ENCODE results near the gene TNFRSF1A. TPM values are rescaled to one million over a fixed set of nuclear protein-coding genes. Genes with fewer than 3 reads are reported as not detected.

The TNFRSF1A gene
- polyA plus RNA-seq, 1 experiment, result 217 TPM

GRCh38 chr12:6328045-6328779 lies 13.7 kb downstream of the TNFRSF1A start:
- CTCF ChIA-PET, result interaction anchor here (0.7 kb wide), 1 partner anchor 160 kb away, joined by 4 read pairs; no protein-coding TSS in a partner anchor
- POLR2A ChIA-PET, result no interaction called here
- TF ChIP-seq CTCF (IDR thresholded peaks at IDR 0.05; ENCODE audit: insufficient read depth, low read depth, low read length), result no peak
- no peak overlapping the region for H3K4me3 ChIP-seq (ENCODE audit: low read depth, low read length)
- H3K27me3 ChIP-seq (ENCODE audit: control insufficient read depth, insufficient read depth, low read length), result no peaks in the 10 kb centered on the region
- H3K36me3 ChIP-seq (ENCODE audit: control insufficient read depth, insufficient read depth, low read length), result peaks cover 48% of the 10 kb centered on the region
- DNase-seq (ENCODE audit: low read depth), result no peak

GRCh38 chr12:6327229-6328041 lies 14.4 kb downstream of the TNFRSF1A start:
- no peaks in the 10 kb centered on the region for H3K27me3 ChIP-seq (ENCODE audit: control insufficient read depth, insufficient read depth, low read length)
- peaks cover 42% of the 10 kb centered on the region for H3K36me3 ChIP-seq (ENCODE audit: control insufficient read depth, insufficient read depth, low read length)
- no peak for DNase-seq (ENCODE audit: low read depth)
- ChIA-PET CTCF (interaction anchor here (0.9 to 2.6 kb wide), 4 partner anchors 9 to 210 kb away, joined by 3 to 16 read pairs (median 5); no protein-coding TSS in a partner anchor), POLR2A (no interaction called here)
- H3K4me3 ChIP-seq (ENCODE audit: low read depth, low read length), result no peak overlapping the region
- TF ChIP-seq CTCF (IDR thresholded peaks at IDR 0.05; ENCODE audit: insufficient read depth, low read depth, low read length), result no peak

GRCh38 chr12:6326316-6327228 lies 15.3 kb downstream of the TNFRSF1A start:
- no peak for DNase-seq (ENCODE audit: low read depth)
- H3K4me3 ChIP-seq (ENCODE audit: low read depth, low read length), result no peak overlapping the region
- H3K27me3 ChIP-seq (ENCODE audit: control insufficient read depth, insufficient read depth, low read length), result no peaks in the 10 kb centered on the region
- H3K36me3 ChIP-seq (ENCODE audit: control insufficient read depth, insufficient read depth, low read length), result peaks cover 40% of the 10 kb centered on the region
- peak; percentile 48 for TF ChIP-seq CTCF (IDR thresholded peaks at IDR 0.05; ENCODE audit: insufficient read depth, low read depth, low read length)
- CTCF ChIA-PET, result interaction anchor here (0.7 to 2.6 kb wide), 11 partner anchors 9 to 211 kb away, joined by 3 to 16 read pairs (median 4); partner anchors contain the start of gene VAMP1
- POLR2A ChIA-PET, result no interaction called here

- ChIA-PET CTCF (interaction anchor here (1.3 to 2.6 kb wide), 5 partner anchors 10 to 140 kb away, joined by 3 to 16 read pairs (median 6); no protein-coding TSS in a partner anchor), POLR2A (interaction anchor here (0.6 kb wide), 1 partner anchor 209 kb away, joined by 5 read pairs; the partner anchor contains the start of gene GAPDH)
- TF ChIP-seq CTCF (IDR thresholded peaks at IDR 0.05; ENCODE audit: insufficient read depth, low read depth, low read length), result no peak
These were observed 16.7 kb downstream of the TNFRSF1A start for GRCh38 chr12:6324936-6325750.

More at GRCh38 chr12:6324936-6325750, 16.7 kb downstream of the TNFRSF1A start:
- no peak for DNase-seq (ENCODE audit: low read depth)
- Histone ChIP-seq H3K27me3 (ENCODE audit: control insufficient read depth, insufficient read depth, low read length) (no peaks in the 10 kb centered on the region), H3K4me3 (ENCODE audit: low read depth, low read length) (no peak overlapping the region), H3K36me3 (ENCODE audit: control insufficient read depth, insufficient read depth, low read length) (peaks cover 29% of the 10 kb centered on the region)

Measured in BJ (cell line).